ENCODE data around the gene THTPA. TPM values are rescaled to one million over a fixed set of nuclear protein-coding genes. Genes with fewer than 3 reads are reported as not detected.

The THTPA gene
- 7.5 and 8.1 TPM in 2 replicates for total RNA-seq

GRCh38 chr14:23555882-23556699 is at the start of gene THTPA:
THTPA (plus strand) TSS chr14:23556271; CDS start chr14:23556758, 487 bp downstream.

GRCh38 chr14:23551266-23552028 is 4.6 kb upstream of the THTPA start, which contains the start of gene ZFHX2:
ZFHX2 (minus strand) TSS chr14:23551765; CDS start chr14:23535325, 16,440 bp downstream.

GRCh38 chr14:23567186-23568020 is 11.3 kb downstream of the THTPA start, which contains the start of gene AP1G2:
AP1G2 (minus strand) TSS chr14:23567791; CDS start chr14:23567314, 477 bp downstream.

GRCh38 chr14:23578560-23579310 is 22.7 kb downstream of the THTPA start, which contains the start of gene JPH4:
JPH4 (minus strand) TSS chr14:23578790; CDS start chr14:23577453, 1,337 bp downstream.

Other genes with a start within 250 kb of the THTPA start
- gene BCL2L2, start 249.4 kb upstream of the THTPA start, total RNA-seq, result 34.5 and 36.4 TPM in 2 replicates
- gene PABPN1, start 234.8 kb upstream of the THTPA start, total RNA-seq, result 81.3 and 91.4 TPM in 2 replicates
- gene SLC22A17, start 203.4 kb upstream of the THTPA start, total RNA-seq, result 1.0 and 4.9 TPM in 2 replicates
- gene EFS, start 191.1 kb upstream of the THTPA start, total RNA-seq, result 6.2 and 14.2 TPM in 2 replicates
- gene IL25, start 183.5 kb upstream of the THTPA start, total RNA-seq, result not detected in 2 replicates
- gene CMTM5, start 179.2 kb upstream of the THTPA start, total RNA-seq, result not detected in 2 replicates
- gene MYH6, start 148.0 kb upstream of the THTPA start, total RNA-seq, result not detected in 2 replicates
- gene MYH7, start 120.6 kb upstream of the THTPA start, total RNA-seq, result not detected in 2 replicates
- 49.6 and 50.5 TPM in 2 replicates for gene NGDN, start 86.6 kb upstream of the THTPA start, total RNA-seq
- under 0.01 and 0.43 TPM in 2 replicates for gene ZFHX2, start 4.5 kb upstream of the THTPA start, total RNA-seq
- 28.7 and 54.4 TPM in 2 replicates for gene AP1G2, start 11.5 kb downstream of the THTPA start, total RNA-seq
- not detected in 2 replicates for gene JPH4, start 22.5 kb downstream of the THTPA start, total RNA-seq
- gene DHRS2, start 80.1 kb downstream of the THTPA start, total RNA-seq, result under 0.01 and 0.07 TPM in 2 replicates